OCI-LY7 (cell line): Measurements from ENCODE around the gene CNTLN.

ENCODE experiments used
- CTCF ChIP-seq: fragments of 200-600 bp; sonication (generic); conservative IDR thresholded peaks from 2 replicates; pipeline ENCODE4 v1.5.1; 2014; ENCODE audit warnings: mild to moderate bottlenecking, antibody characterized with exemption, low read length, moderate library complexity, mixed read lengths
- EZH2phosphoT487 ChIP-seq: fragments of 200-600 bp; sonication (generic); IDR thresholded peaks from 2 replicates; pipeline ENCODE4 v1.6.1; 2018; ENCODE audit warnings: low read depth, borderline replicate concordance, mild to moderate bottlenecking, mixed run types, antibody characterized with exemption, low read length, moderate library complexity, mixed read lengths

DNA sequence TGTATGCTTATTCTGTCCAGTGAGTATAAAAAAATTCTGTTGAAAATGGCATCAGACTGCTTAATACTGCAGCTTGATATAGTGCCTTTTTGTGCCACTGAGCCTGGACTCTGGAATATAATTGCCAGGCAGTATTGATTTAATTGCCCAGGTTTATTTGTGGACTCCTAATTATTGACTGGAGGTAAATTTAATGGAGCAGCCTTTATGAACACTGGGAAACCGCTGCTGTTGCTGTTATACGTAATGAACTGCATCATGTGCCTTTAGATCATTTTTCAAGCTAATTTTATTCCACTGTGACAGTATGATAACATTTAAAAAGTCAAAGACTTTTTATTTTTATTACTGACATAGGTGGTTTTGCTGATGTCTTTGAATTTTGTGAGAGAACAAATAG is 353.8 kb downstream of the CNTLN start:
- no peak for TF ChIP-seq EZH2phosphoT487
- no peak for TF ChIP-seq CTCF
